Kidney (tissue), 14 donors: Measurements from ENCODE around the gene FAM181A. TPM values are rescaled to one million over a fixed set of nuclear protein-coding genes. Genes with fewer than 3 reads are reported as not detected.
A peak's percentile ranks its signal among the peaks of the same experiment; 100 is the strongest.

Experiments
- DNase-seq, 5 donors: peaks; one replicate each; pipeline ENCODE4 v3.0.0-alpha.2; 2013 to 2020
- FAIRE-seq: peaks from 2 replicates; lab custom pipeline; 2012; peaks lifted over from hg19 to GRCh38; lab: Jason Lieb, UNC
- H3K27ac ChIP-seq, 2 donors: one replicate each; pipeline ENCODE4 v1.7.0; 2013; ENCODE audit warnings: low read depth in 2 of 2, low read length in 2 of 2, inconsistent platforms in 1 of 2
- H3K27me3 ChIP-seq: one replicate; pipeline ENCODE4 v1.7.1; 2013; ENCODE audit warnings: low read length, inconsistent platforms; ENCODE audit not compliant: control insufficient read depth, insufficient read depth
- H3K36me3 ChIP-seq, 3 donors: one replicate each; pipeline versions ENCODE4 v1.7.0 to v1.7.1; 2013; ENCODE audit warnings: low read length in 3 of 3, control low read depth in 1 of 3, inconsistent platforms in 1 of 3; ENCODE audit not compliant: insufficient read depth in 3 of 3, control insufficient read depth in 2 of 3
- H3K4me1 ChIP-seq, 3 donors: one replicate each; pipeline versions ENCODE4 v1.7.0 to v1.7.1; 2013; ENCODE audit warnings: low read length in 3 of 3, inconsistent platforms in 1 of 3, low read depth in 1 of 3; ENCODE audit not compliant: control insufficient read depth in 2 of 3, insufficient read depth in 2 of 3
- H3K4me3 ChIP-seq, 3 donors: one replicate each; pipeline versions ENCODE4 v1.7.0 to v1.8.1; 2013; ENCODE audit warnings: low read length in 3 of 3, control low read depth in 1 of 3, inconsistent platforms in 1 of 3
- H3K9ac ChIP-seq, 3 donors: one replicate each; pipeline versions ENCODE4 v1.7.0 to v1.7.1; 2013; ENCODE audit warnings: low read length in 3 of 3, control low read depth in 1 of 3, inconsistent platforms in 1 of 3
- H3K9me3 ChIP-seq, 3 donors: one replicate each; pipeline versions ENCODE4 v1.7.0 to v1.7.1; 2013; ENCODE audit warnings: low read length in 3 of 3, control low read depth in 1 of 3, inconsistent platforms in 1 of 3; ENCODE audit not compliant: control insufficient read depth in 2 of 3, insufficient read depth in 1 of 3
- CTCF ChIP-seq: IDR thresholded peaks from 3 replicates; pipeline ENCODE4 v1.5.1; 2012; ENCODE audit warnings: mild to moderate bottlenecking, moderate library complexity, borderline replicate concordance; ENCODE audit not compliant: insufficient read depth; ENCODE audit errors: extremely low read depth
- intact Hi-C: fragments of 100-400 bp; cut with DNase I; formaldehyde crosslinking; loops from one replicate; pipeline ENCODE4 v1.11.1; 2022
- polyA plus RNA-seq: library from polyadenylated mRNA; stranded (reverse); fragments of 350-450 nt; fragmentation: Illumina TruSeq; extraction: RNeasy Lipid Tissue Mini Kit (QIAGEN cat#74804); gene quantifications from one replicate; pipeline ENCODE4 v1.2.3, GENCODE V29; 2014; ENCODE audit warnings: low read depth, low replicate concordance; ENCODE audit not compliant: insufficient read depth
- total RNA-seq: library from RNA; stranded (reverse); fragmentation: NEBNext Ultra II Directional; extraction: Animal tissue kit (Norgen Biotek cat#: 25700); gene quantifications from one replicate; pipeline ENCODE4 v1.2.1, GENCODE V29; 2021
- donor health status: control.
- donor health status: control.
- donor health status: control.
- donor health status: control.
- donor health status: control.
- donor health status: DM: yes; HTN: yes; CAD: no.
- donor health status: Normal renal cell carcinoma (clear cell type).

The FAM181A gene
- total and polyA plus RNA-seq, 2 donors from 2014 or later = not detected

- no peaks in the 10 kb centered on the region for H3K9me3 ChIP-seq
- no peaks in the 10 kb centered on the region for H3K27me3 ChIP-seq
- no peak for FAIRE-seq
- H3K9ac ChIP-seq = no peak overlapping the region
- DNase-seq = peak in 1 of 5 donors; percentile 15
- H3K4me3 ChIP-seq = no peak overlapping the region
- no peaks in the 10 kb centered on the region for H3K36me3 ChIP-seq
- no peak overlapping the region for H3K27ac ChIP-seq
- intact Hi-C loops = no loop called here
- TF ChIP-seq CTCF = no peak
- no peaks in the 10 kb centered on the region for H3K4me1 ChIP-seq
Observed at GRCh38 chr14:93892505-93892839, 34.7 kb upstream of the FAM181A start.

DNA sequence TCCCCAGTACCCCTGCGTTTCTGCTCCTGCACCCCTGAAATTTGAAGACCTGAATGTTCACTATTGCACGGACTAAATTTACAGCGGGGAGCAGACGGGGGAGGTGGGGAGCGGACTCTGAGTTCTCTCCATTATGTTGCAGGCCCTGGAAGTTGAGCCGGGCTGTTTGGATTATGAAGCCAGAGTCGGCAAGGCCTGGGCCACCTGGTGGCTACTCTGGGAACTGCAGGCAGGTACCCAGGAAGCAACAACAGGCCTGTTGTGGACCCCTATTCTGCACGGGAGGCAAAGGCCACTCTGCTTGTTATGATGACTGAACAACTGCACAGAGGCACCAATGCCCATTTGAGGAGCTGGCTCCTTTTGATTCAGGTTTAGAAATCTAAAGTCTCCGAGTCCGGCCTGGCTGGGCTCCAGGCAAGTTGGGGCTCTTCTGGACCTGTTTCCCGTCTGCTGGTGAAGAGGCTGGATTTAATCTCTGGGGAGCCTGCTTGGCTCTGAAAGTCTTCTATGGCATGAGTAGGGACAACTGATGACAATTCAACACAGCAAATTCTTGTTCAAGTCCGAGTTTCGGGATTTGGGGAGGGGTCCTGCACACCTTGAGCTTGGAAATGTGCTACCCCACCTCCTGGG lies 34.1 kb upstream of the FAM181A start:
- FAIRE-seq = no peak
- Histone ChIP-seq H3K36me3 (no peaks in the 10 kb centered on the region), H3K4me1 (no peaks in the 10 kb centered on the region), H3K27ac (no peak overlapping the region), H3K9ac (no peak overlapping the region), H3K9me3 (no peaks in the 10 kb centered on the region), H3K27me3 (no peaks in the 10 kb centered on the region), H3K4me3 (no peak overlapping the region)
- TF ChIP-seq CTCF = peak; percentile 93
- intact Hi-C loops = no loop called here
- peak; percentile 77 to 87 (median 84) for DNase-seq

GRCh38 chr14:93893661-93894261 lies 33.4 kb upstream of the FAM181A start:
- intact Hi-C loops = no loop called here
- peak in 2 of 5 donors; percentile 58 to 62 for DNase-seq
- FAIRE-seq = no peak

More at GRCh38 chr14:93893661-93894261, 33.4 kb upstream of the FAM181A start:
- Histone ChIP-seq H3K9me3 (no peaks in the 10 kb centered on the region), H3K9ac (no peak overlapping the region), H3K36me3 (no peaks in the 10 kb centered on the region), H3K4me3 (no peak overlapping the region), H3K27me3 (no peaks in the 10 kb centered on the region), H3K4me1 (no peaks in the 10 kb centered on the region), H3K27ac (no peak overlapping the region)
- TF ChIP-seq CTCF = no peak
